GM06990 (cell line): ENCODE measurements around the gene VIT.

Experiments used
- DNase-seq: peaks from one replicate; pipeline ENCODE4 v3.0.0-alpha.2; 2011; ENCODE audit not compliant: insufficient read length; ENCODE audit errors: extremely low read depth
- H3K27me3 ChIP-seq: replicated peaks from 2 replicates; pipeline ENCODE4 v1.6.0; 2011; ENCODE audit warnings: low read length; ENCODE audit not compliant: control insufficient read depth, insufficient read depth
- H3K36me3 ChIP-seq: 2 replicates; pipeline ENCODE4 v1.5.1; 2011; ENCODE audit warnings: low read length; ENCODE audit not compliant: control insufficient read depth, insufficient read depth
- H3K4me3 ChIP-seq: replicated peaks from 2 replicates; pipeline ENCODE4 v1.5.1; 2011; ENCODE audit warnings: low read depth, mild to moderate bottlenecking, control low read depth, low read length
- CTCF ChIP-seq: IDR thresholded peaks from 2 replicates; pipeline ENCODE4 v1.5.1; 2011; ENCODE audit warnings: low read length, control low read depth, mild to moderate bottlenecking, inconsistent platforms; ENCODE audit not compliant: insufficient read depth, poor library complexity, severe bottlenecking

VIT gene

GRCh38 chr2:36657703-36658102 lies 38.8 kb upstream of the VIT start:
- TF ChIP-seq CTCF, result no peak
- H3K36me3 ChIP-seq, result no peaks in the 10 kb centered on the region
- DNase-seq, result no peak

GRCh38 chr2:36658277-36658748 lies 38.2 kb upstream of the VIT start:
- no peak for TF ChIP-seq CTCF
- H3K4me3 ChIP-seq, result no peak overlapping the region
- DNase-seq, result no peak
- H3K27me3 ChIP-seq, result no peaks in the 10 kb centered on the region
- no peaks in the 10 kb centered on the region for H3K36me3 ChIP-seq

More at GRCh38 chr2:36657703-36658102, 38.8 kb upstream of the VIT start:
- no peak overlapping the region for H3K4me3 ChIP-seq
- no peaks in the 10 kb centered on the region for H3K27me3 ChIP-seq

- no peaks in the 10 kb centered on the region for H3K27me3 ChIP-seq
- no peak for DNase-seq
- H3K36me3 ChIP-seq, result no peaks in the 10 kb centered on the region
- no peak overlapping the region for H3K4me3 ChIP-seq
- TF ChIP-seq CTCF, result no peak
These were observed 37.3 kb upstream of the VIT start for GRCh38 chr2:36659218-36659617.

GRCh38 chr2:36659872-36660312 lies 36.6 kb upstream of the VIT start:
- Histone ChIP-seq H3K4me3 (no peak overlapping the region), H3K27me3 (no peaks in the 10 kb centered on the region), H3K36me3 (no peaks in the 10 kb centered on the region)
- no peak for TF ChIP-seq CTCF
- DNase-seq, result no peak

- H3K4me3 ChIP-seq, result no peak overlapping the region
- H3K36me3 ChIP-seq, result no peaks in the 10 kb centered on the region
- H3K27me3 ChIP-seq, result no peaks in the 10 kb centered on the region; the same call in 1 of the 2 replicates
- no peak for DNase-seq
- no peak for TF ChIP-seq CTCF
These were observed 33.9 kb upstream of the VIT start for GRCh38 chr2:36662638-36663037.

GRCh38 chr2:36663295-36663694 lies 33.2 kb upstream of the VIT start:
- TF ChIP-seq CTCF, result no peak
- no peak for DNase-seq
- no peaks in the 10 kb centered on the region for H3K36me3 ChIP-seq
- no peak overlapping the region for H3K4me3 ChIP-seq
- no peaks in the 10 kb centered on the region; the same call in 1 of the 2 replicates for H3K27me3 ChIP-seq
